NCI-H1436 treated with DMSO at 0.1 percent for 48 hours (cell line): ENCODE results near the gene C1orf122.
A peak's percentile ranks its signal among the peaks of the same experiment; 100 is the strongest.
"Not testable (repeated sequence)": the region's sequence is repeated elsewhere in the genome, so short reads cannot be mapped to it uniquely, and the experiment has no call there.

Experiments used
- DNase-seq: peaks from one replicate; lab custom pipeline; 2025; lab: John Stamatoyannopoulos, UW

C1orf122 gene

DNA sequence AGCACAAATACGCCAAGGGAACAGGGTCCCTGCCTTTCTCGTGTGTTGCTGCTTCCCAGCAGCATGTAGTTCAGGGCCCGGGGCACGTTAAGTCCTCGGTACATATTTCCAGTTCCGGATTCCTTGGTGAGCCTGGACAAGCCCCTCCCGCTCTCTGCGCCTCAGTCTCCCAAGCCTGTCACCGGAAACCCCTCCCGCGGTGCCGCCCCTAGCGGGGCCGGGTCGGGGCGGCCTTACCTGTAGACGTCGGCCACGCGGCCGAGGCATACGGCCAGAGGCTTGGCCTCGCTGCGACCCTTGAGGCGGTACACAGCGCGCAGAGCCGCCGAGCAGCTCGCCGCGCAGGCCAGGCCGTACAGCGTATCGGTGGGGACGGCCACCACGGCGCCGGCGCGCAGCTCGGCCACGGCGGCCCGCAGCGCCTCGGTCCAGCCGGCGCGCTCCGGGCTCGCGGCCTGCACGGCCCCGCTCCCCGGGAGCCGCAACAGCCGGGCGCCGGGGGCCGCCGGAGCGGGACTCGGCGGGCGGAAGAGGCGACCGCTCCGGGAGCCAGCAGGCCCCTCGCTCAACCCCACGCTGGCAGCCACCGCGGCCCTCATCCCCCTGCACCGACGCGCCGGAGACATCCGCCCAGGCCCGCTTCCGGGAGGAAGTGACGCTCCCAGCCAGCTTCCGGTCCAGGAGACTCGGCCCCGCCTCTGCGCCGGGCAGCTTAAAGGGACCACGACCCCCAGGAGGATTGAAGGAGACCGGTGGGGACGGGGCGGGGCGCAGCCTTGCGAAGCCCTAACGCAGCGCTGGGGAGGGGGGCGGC is at the start of gene C1orf122, which contains the start of gene YRDC:
C1orf122 (plus strand) TSS at position 236 of the 814 bp plus-strand sequence. CDS start 615 bp downstream, outside the sequence.
YRDC (minus strand) TSS at position 654 of the 814 bp plus-strand sequence; CDS start at position 626, 28 bp downstream.
- DNase-seq = peak; percentile 66

DNA sequence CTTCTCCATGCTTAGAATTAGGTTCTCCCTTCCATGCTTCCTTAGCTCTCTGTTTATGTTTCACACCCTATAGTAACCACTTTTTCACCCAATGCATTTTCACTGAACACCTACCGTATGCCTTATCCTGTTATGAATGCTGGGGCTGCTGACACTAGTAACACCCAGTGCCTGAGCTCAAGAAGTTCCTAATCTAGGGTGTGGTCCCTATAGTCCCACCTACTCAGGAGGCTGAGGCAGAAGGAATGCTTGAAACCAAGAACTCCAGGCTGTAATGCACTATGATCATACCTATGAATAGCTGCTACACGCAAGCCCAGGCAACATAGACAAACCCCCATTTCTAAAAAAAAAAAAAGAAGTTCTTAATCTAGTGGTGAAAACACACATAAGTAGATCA is 48.1 kb upstream of the C1orf122 start:
- no peak for DNase-seq

DNA sequence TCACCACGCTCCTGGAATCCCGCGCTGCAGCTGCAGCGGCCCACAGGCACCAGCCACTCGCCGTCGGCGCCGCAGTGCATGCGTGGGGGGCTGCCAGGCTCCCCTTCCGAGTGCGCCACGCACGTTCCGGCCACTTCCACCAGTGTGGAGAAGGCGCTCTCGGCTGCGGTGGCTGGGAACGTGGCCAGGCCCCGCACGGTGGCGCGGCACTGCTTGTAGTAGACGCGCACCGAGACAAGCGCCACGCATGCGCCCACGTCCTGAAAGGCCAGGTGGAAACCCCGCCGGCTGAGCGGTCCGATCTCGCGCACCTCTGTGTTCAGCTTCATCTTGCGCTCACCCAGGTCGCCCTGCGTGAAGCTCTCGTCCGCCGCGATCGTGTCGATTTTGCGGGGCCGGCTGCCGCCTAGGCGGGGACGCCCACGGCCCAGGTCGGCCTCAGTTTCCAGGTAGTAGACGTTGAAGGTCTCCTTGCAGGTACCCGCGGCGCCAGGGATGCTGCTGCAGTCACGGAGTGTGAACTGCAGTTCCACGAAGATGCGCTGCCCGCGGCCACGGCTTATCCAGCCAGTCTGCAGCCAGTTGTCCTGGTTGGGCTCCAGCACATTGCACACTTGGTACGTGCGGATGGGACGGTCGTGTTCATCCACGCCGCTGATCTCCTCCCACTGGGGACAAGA is 46.0 kb upstream of the C1orf122 start:
- DNase-seq = no peak

DNA sequence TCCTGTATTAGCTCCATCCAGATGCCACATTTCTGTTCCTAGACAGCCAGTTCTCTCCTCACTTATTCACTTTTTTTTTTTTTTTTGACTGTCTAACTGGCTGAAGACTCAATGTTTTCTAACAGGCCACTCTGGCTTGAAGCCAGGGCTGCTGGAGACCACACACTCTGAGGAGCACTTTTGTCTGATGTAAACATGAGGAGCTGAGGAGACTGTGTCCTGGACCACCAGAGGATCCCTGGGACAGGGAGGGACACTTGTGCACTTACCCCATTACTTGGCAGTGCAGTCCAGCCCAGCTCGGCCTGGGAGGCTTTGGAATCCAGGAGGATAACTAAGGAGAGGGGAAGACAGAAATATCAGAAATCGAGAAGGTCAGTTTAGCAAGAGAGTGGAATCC is 45.1 kb upstream of the C1orf122 start:
- DNase-seq = no peak

DNA sequence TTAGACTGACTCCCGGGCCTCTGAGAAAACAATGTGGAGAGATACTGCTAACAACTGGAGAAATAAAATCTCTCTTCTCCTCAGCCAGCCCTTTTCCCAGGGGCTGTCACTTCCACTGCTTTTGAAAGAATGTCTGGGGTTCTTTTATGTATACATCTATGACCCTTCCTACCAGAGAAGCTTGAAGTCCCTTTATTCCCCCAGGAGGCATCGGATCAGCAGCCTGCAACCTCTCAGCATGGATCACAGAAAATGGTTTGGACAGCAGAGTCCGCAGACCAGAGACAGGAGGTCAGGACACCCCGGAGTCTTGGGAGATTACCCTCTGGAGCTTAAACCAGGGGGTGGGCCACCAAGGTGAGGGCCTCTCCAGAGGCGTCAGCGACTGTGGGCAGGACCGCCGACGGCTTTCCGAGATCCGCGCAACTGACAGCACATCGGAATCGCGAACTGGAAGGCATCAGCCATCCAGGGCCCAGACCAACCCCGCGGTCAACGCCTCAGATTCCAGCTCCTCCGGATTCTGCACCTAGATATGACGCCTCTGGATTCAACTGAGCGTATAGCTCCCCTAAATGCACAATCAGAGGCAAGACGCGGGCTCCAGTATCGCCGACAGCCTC is 43.7 kb upstream of the C1orf122 start:
- DNase-seq = no peak

DNA sequence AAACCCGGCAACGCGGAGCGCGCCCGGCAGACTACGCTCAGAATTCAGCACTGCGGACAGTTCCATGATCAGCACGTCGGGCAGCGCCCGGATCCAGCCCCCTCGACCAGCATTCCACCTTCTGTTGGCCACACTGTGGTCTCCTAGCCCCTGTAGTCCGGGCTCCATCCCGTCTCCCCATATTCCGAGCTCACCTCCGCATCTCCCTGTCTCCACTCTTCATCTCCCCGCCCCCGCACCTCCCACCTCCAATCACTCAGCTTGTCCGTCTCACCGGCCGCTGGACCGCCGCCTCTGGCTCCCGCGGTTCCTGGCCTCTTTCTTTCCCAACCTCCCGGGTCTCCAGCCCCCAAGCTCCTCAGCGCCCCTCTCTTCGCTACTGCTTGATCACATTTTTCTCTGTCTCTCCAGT is 43.2 kb upstream of the C1orf122 start:
- no peak for DNase-seq

DNA sequence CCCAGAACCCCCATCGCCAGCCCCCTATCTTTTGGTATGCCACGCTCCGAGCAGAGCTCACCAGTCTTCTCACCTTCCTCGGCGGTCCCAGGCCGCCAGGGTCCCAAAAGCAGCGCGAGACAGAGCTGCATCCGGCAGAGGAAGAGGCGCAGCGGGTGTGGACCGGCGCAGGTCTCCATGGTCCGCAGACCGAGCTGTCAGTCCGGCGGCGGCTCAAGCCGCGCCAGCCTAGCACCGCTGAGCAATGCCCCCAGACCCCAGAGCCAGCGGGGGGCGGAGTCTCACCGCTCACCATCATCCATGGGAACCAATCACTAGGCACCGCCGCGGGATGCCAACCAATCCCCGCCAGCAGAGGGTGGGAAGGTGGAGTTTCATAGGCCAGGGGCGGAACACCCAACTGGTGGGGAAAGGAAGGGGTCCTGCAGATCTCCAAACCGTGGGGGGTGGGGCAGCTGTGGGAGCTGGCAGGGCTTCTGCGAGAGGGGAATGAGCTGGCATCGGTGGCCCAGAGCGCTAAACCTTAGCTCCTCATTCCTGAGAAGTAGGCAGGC is 42.6 kb upstream of the C1orf122 start, which contains the start of gene EPHA10:
EPHA10 (minus strand) TSS at position 233 of the 554 bp plus-strand sequence; CDS start at position 179, 54 bp downstream.
- DNase-seq = peak; percentile 30

DNA sequence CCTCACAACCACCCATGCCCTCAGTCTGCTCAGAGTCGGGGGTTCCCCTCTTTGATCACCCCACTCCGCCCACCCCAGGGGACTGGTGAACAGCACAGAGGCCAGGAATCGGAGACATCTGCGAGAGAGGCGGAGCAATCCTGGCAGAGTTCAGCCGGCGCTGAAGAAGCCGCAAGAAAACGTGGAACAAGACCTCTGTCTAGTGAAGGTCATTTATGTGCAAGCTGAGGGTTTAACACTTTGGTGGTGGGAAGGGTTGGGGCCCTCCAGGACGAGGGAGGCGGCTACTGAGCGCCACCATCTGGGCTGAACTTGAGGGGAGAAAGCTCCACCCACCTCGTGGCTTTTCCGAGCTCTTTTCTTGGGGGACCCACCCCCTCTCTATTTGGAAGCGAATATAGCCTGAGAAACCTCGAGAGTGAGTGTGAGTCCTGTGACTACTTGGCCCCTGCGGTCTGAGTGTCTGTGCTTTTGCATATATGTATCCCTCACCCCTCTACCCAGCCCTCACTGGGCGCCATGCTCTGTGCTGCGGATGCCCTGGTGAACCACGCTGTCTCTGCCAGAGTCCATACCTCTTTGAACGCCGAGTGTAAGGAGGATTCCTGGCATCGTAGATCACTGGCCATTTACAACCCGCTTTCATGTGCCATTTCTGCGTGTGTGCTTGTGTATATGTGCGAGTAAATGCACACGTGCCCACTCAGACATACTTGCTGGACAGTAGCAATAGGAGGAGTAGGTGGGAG is 41.5 kb upstream of the C1orf122 start:
- no peak for DNase-seq

DNA sequence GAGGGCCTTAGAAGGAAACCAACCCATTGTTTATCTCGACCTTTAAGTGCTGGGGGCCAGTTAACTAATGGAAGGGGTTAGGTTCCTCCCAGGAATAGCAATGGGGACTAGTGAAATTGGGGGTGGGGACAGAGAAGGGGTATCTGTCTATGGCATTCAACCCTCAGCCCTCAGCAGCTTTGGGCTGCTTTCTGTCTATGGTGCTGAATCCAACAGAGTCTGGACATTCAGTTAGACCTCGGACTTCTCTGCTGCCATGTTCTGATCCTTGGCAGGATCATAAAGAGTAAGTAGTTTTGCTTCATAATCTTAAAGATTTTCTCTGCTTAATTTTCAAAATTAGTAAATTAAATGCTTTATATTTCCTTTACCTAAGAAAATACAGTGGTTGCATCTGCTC is 40.1 kb upstream of the C1orf122 start:
- DNase-seq = no peak

DNA sequence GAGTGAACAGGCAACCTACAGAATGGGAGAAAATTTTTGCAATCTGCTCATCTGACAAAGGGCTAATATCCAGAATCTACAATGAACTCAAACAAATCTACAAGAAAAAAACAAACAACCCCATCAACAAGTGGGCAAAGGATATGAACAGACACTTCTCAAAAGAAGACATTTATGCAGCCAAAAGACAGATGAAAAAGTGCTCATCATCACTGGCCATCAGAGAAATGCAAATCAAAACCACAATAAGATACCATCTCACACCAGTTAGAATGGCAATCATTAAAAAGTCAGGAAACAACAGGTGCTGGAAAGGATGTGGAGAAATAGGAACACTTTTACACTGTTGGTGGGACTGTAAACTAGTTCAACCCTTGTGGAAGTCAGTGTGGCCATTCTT is 36.1 kb upstream of the C1orf122 start:
- not testable (repeated sequence) for DNase-seq

DNA sequence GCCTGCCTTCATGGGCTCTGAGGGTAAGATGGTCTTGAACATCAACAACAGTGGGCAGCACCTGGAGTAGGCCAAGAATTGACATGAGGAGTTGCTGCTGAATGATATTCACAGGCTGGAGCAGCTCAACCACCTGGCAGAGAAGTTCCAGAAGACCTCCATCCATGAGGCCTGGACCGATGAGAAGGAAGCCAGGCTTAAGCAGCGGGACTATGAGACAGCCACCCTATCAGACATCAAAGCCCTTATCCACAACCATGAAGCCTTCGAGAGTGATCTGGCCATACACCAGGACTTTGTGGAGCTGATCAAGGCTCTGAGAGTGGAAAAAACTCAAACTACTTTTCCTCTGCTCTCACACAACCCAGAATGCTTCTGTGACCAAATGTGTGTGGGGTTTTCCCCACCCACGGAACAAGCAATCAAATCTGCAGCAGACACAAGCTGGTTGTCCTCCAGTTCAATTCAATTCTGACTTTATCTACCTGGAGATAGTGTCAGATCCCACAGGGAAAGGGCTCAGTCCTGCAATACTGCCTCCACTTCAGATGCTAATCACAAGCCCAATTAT is 30.6 kb upstream of the C1orf122 start:
- no peak for DNase-seq

DNA sequence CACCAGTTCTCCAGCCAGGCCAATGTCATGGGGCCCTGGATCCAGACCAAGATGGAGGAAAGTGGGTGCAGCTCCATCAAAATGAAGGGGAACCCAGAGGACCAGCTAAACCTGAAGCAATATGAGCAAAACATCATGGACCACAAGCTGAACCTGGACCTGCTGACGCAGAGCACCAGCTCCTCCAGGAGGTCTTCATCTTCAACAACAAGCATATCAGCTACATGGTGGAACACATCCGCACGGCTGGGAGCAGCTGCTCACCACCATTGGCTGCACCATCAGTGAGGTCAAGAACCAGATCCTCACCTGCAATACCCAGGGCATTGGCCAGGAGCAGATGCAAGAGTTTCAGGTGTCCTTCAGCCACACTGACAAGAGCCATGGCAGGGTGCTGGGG is 28.9 kb upstream of the C1orf122 start:
- DNase-seq = no peak

DNA sequence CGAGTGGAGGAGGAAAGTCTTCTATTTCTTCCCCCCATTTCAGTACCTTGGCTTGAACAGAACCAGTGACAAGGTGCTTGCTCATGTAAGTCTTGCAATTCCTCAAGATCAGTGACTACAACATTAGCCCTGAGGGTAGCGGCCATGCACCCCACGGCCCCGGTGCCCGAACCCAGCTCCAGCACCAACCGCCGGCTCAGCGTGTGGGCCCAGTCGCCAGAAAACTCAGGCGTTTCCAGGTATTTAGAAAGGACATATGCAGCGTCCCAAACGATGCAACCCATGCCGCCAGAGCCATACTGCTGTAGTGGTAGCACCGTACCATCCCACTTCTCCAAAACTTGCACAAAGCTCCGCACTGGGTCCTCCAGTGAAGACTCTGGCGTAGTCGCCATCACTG is 25.1 kb upstream of the C1orf122 start:
- DNase-seq = no peak

DNA sequence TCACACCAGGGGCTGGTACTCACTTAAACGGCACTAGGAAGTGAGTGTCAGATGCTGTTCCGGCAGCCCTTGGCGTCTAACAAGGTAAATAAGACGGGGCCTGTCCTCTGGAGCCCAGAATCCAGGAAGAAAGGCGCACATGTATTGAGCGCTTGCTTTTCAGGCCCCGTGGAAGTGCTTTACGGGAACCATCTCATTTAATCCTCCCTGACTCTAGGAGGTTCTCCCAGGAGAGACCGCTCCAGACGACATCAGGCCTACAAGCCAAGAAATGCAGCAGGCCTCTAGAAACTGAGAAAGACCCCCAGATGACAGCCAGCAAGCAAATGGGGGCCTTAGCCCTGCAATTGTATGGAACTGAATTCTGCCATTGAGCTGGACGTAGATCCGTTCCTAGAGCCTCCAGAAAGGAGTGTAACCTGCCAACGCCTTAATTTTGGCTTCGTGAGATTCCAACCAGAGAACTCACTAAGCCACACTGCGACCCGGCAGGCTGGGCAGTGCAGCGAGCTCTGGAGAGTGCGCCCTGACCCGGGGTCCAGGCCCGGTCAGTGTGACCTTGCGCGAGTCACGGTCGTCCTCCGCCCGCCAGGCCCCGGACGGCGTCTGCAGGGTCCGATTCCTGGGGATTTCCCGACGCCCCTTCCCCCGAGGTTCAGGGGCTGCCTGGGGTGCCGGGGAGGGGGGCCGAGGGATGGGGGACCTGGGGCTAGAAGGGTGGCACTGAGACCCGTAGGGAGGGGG is 14.5 kb upstream of the C1orf122 start:
- no peak for DNase-seq

DNA sequence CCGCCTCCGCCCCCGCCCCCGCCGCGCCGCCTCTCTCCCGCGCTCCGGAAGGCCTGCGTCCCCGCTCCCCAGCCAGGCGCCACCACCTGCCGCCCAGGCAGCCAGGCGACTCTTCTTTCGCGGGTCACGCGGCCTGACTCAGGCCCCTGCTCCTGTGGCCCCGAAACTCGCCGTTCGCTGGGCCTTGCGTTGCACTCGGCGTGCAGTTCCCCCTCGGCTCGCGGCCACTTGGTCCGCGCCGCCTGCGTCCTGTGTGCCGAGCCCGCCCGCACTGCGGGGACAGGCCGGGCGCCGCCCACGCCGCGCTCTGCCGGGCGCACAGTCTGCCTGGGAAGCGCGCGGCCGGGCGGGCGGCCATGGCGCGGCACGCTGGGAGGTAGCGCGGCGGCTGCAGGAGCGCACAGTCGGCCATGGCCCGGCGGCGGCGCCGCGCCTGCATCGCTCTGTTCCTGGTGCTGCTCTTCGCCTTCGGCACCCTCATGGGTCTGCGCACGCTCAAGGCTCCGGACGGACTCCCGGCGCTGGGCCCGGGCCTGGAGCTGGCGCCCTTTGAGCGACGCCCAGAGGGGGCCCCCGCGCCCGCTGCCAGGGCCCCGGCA is 13.7 kb upstream of the C1orf122 start, which contains the start of gene MANEAL:
MANEAL (plus strand) TSS at position 75 of the 599 bp plus-strand sequence; CDS start at position 411, 336 bp downstream.
- DNase-seq = no peak

DNA sequence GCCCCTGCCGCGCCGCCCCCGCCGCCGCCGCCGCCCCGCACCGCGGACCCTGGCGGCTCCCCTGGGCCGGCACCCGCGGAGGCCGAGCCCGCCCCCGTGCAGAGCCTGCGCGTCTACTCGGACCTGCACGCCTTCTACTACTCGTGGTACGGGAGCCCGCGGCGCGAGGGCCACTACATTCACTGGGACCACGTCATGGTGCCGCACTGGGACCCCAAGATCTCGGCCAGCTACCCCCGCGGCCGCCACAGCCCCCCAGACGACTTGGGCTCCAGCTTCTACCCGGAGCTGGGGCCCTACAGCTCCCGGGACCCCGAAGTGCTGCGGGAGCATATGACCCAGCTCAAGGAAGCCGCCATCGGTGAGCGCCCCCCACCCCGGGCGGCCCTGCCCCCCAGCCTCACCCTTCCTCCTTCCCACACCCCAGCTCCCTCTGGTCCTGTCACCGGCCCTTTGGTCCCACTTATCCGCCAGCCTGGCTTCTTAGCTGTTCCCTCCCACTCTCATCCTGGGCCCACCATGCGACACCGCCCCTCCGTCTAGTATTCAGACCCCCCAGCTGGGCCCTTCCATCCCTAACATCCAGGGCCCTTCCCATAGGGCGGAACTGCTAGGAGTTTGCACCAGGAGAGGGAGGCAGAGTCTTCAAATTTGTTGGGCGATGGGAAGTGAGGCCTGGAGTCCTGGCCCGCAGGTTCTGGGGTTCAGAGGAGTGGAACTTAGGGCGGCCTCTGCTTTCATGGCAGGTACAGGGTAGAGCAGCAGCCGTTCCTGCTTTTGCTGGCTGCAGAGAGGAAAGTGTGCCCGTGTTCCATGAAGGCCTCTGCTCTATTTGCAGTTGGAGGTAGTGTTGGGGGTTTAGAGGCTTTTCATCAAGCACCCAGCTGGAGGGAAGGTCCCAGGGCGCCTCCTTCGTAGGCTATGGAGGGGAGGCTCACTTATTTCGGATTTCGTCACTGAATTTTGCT is 12.9 kb upstream of the C1orf122 start:
- no peak for DNase-seq

DNA sequence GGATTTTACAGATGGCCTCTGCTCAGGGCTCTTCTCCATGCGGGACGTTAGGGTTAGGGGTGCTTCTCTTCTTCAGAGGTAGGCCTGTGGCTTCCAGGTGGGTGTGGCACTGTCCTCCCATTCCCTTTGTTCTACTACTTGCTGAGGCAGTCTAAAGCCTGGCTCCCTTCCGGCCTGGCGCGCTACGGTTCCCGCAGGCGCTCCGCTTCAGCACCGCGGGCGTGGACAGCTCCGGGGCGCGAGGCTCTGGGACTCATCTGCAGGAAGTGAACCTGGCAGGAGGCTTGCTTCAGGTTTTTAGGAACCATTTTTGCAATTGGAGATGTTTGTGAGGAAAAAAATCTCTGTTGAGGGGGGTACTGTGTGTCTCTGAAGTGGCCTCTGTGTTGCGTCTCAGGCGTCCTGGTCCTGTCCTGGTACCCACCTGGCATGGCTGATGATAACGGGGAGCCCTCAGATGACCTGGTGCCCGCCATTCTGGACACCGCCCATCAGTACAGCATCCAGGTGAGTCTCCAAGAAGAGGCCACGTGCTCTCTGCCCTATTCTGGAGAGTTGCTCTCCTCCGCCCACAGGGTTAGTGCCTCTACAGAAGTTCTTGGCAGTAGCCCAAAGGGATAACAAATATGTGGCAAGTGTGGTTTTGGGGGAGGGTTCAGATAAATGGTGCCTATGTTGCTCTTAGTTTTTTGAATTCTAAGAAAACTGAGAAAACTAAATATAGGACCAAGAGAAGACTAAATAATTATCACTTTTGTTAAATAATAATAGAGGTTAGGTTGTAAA is 12.1 kb upstream of the C1orf122 start:
- no peak for DNase-seq

DNA sequence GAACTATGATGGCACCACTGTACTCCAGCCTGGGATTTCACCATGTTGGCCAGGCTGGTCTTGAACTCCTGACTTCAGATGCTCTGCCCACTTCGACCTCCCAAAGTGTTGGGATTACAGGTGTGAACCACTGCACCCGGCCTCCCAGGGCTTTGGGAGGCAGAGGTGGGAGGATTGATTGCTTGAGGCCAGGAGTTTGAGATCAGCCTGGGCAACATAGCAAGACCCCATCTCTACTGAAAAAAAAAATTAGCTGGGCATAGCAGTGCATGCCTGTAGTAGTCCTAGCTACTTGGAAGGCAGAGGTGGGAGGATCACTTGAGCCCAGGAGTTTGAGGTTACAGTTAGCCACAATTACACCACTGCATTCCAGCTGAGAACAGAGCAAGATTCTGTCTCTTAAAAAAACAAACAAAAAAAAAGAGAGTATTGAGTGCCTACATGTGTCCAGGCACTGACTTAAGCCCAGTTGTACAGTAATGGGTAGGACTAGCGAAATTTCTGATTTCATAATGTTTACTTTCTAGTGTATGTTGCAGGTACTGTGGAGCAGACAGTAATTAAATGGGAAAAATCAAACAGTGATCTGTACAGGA is 9.7 kb upstream of the C1orf122 start:
- DNase-seq = no peak
